K562 (cell line): ENCODE measurements around the gene DPH6. TPM values are rescaled to one million over a fixed set of nuclear protein-coding genes. Genes with fewer than 3 reads are reported as not detected.
A peak's percentile ranks its signal among the peaks of the same experiment; 100 is the strongest.

ENCODE experiments used
- ADNP ChIP-seq: fragments of 200-800 bp; sonication (Bioruptor generic); IDR thresholded peaks from 2 replicates; pipeline ENCODE4 v1.6.1; 2016; ENCODE audit warnings: missing genetic modification characterization, missing compliant biosample characterization
- ARID2 ChIP-seq: fragments of 450-650 bp; IDR thresholded peaks from 2 replicates; pipeline ENCODE4 v1.6.1; 2017; ENCODE audit warnings: antibody characterized with exemption, mild to moderate bottlenecking
- BHLHE40 ChIP-seq: IDR thresholded peaks from 2 replicates; pipeline ENCODE4 v1.6.1; 2011; ENCODE audit warnings: low read length, improper control_type of control experiment
- C11orf30 ChIP-seq: fragments of 450-650 bp; IDR thresholded peaks from 2 replicates; pipeline ENCODE4 v1.6.1; 2016; ENCODE audit warnings: low read depth, mild to moderate bottlenecking
- FOXM1 ChIP-seq, 2 experiments: fragments of 450-650 bp in 1 of 2; sonication (generic) in 1 of 2; formaldehyde crosslinking in 1 of 2; IDR thresholded peaks; 2 replicates each; pipeline versions ENCODE4 v1.6.1 to v1.9.0; 2017 to 2022; ENCODE audit warnings: low read depth in 2 of 2, mild to moderate bottlenecking in 2 of 2, missing genetic modification reagents in 1 of 2, moderate library complexity in 1 of 2
- HDAC6 ChIP-seq: IDR thresholded peaks from 2 replicates; pipeline ENCODE4 v1.6.1; 2012; ENCODE audit warnings: low read depth, mild to moderate bottlenecking, control low read depth, inconsistent platforms, low read length, moderate library complexity
- ILF3 ChIP-seq: fragments of 450-650 bp; IDR thresholded peaks from 2 replicates; pipeline ENCODE4 v1.6.1; 2018; ENCODE audit warnings: antibody characterized with exemption, mild to moderate bottlenecking, moderate library complexity, borderline replicate concordance
- KDM2B ChIP-seq: fragments of 250-450 bp; sonication (Bioruptor Pico); IDR thresholded peaks from 2 replicates; pipeline ENCODE4 v1.8.0; 2021; ENCODE audit warnings: mild to moderate bottlenecking, moderate library complexity
- MYNN ChIP-seq, 2 experiments: sonication (generic); formaldehyde crosslinking in 1 of 2; IDR thresholded peaks; 2 replicates each; pipeline versions ENCODE4 v1.5.0 to v1.6.1; 2016 to 2020; ENCODE audit warnings: antibody characterized with exemption in 1 of 2, missing genetic modification reagents in 1 of 2
- NCOR1 ChIP-seq: fragments of 450-650 bp; IDR thresholded peaks from 2 replicates; pipeline ENCODE4 v1.6.1; 2016; ENCODE audit warnings: mild to moderate bottlenecking, moderate library complexity
- PHF21A ChIP-seq: fragments of 450-650 bp; IDR thresholded peaks from 2 replicates; pipeline ENCODE4 v1.6.1; 2017; ENCODE audit warnings: low read depth, borderline replicate concordance
- PPARD ChIP-seq: fragments of 250-450 bp; sonication (Bioruptor Pico); IDR thresholded peaks from 2 replicates; pipeline ENCODE4 v1.8.0; 2022; ENCODE audit warnings: inconsistent platforms, mild to moderate bottlenecking, moderate library complexity
- RAD21 ChIP-seq, 2 experiments: fragments of 250-450 bp in 1 of 2; fragments of 450-650 bp in 1 of 2; sonication (Bioruptor Pico) in 1 of 2; formaldehyde crosslinking in 1 of 2; IDR thresholded peaks in 1 of 2; conservative IDR thresholded peaks in 1 of 2; 2 replicates each; pipeline versions ENCODE4 v1.4.0 to v1.8.0; 2020 to 2022; ENCODE audit warnings: mild to moderate bottlenecking in 2 of 2, moderate library complexity in 1 of 2
- RBM39 ChIP-seq: fragments of 200-400 bp; formaldehyde crosslinking; optimal IDR thresholded peaks from 2 replicates; pipeline ENCODE3; 2018; ENCODE audit warnings: low read depth, low read length
- SIX5 ChIP-seq, 2 experiments: IDR thresholded peaks; 2 replicates each; pipeline ENCODE4 v1.6.1; 2011; ENCODE audit warnings: low read length in 2 of 2, borderline replicate concordance in 1 of 2, low read depth in 1 of 2, mild to moderate bottlenecking in 1 of 2, moderate library complexity in 1 of 2; ENCODE audit not compliant: insufficient read depth in 1 of 2
- ZNF143 ChIP-seq: sonication (generic); formaldehyde crosslinking; IDR thresholded peaks from 2 replicates; pipeline ENCODE4 v1.9.0; 2022; ENCODE audit warnings: mild to moderate bottlenecking, missing genetic modification reagents
- ZNF146 ChIP-seq: IDR thresholded peaks from one replicate; pipeline ENCODE4 v1.6.1; 2018; ENCODE audit warnings: missing compliant biosample characterization; ENCODE audit not compliant: unreplicated experiment
- ZNF184 ChIP-seq: sonication (generic); formaldehyde crosslinking; IDR thresholded peaks from 2 replicates; pipeline ENCODE4 v1.5.0; 2020; ENCODE audit warnings: missing genetic modification reagents
- polyA plus RNA-seq, 8 experiments: library from polyadenylated mRNA; depleted of rRNA in 4 of 8; stranded (reverse) in 5 of 8; unstranded in 3 of 8; fragments of >200 nt; fragmentation: Nextera tagmentation in 2 of 8; fragmentation: Illumina TruSeq in 1 of 8; extraction: Ambion mirVana in 2 of 8; extraction: Trizol in 1 of 8; gene quantifications; 2 replicates each; pipeline versions ENCODE4 v1.2.1 to v1.2.3, GENCODE V29; 2011 to 2014; ENCODE audit warnings: inconsistent platforms in 1 of 8, missing spikeins in 1 of 8
- total RNA-seq, 7 experiments: library from RNA; depleted of rRNA in 6 of 7; stranded (reverse); fragments of >200 nt in 6 of 7; fragmentation: Illumina TruSeq in 2 of 7; extraction: Trizol in 2 of 7; gene quantifications; 2 replicates each; pipeline versions ENCODE4 v1.2.1 to v1.2.3, GENCODE V29; 2011 to 2021; ENCODE audit warnings: low replicate concordance in 1 of 7
- TF ChIP-seq, protein P1 (sequence below): fragments of 450-650 bp; IDR thresholded peaks from 2 replicates; pipeline ENCODE4 v1.6.1; 2016; ENCODE audit warnings: mild to moderate bottlenecking, moderate library complexity

The DPH6 gene
- total and polyA plus RNA-seq, 9 of the 15 experiments (the other 6 are each of a cell fraction or from before 2014, with no cell fraction given): 10.1 to 69.1 (median 18.8) TPM

GRCh38 chr15:35557544-35557943 lies 11.6 kb upstream of the DPH6 start (continued):
- TF ChIP-seq ADNP (tag) (no peak; the same call in 1 of the 2 replicates), HDAC6 (no peak), ZNF146 (CRISPR knock-in tag) (no peak), ILF3 (no peak), PHF21A (no peak), RAD21 (CRISPR knock-in tag; conservative IDR thresholded peaks at IDR 0.05 in 1 of 2, IDR thresholded peaks at IDR 0.05 in 1 of 2) (no peak; a peak in 1 of 4 replicates), RBM39 (no peak), ZNF143 (CRISPR knock-in tag) (no peak), FOXM1 (IDR thresholded peaks at IDR 0.05; ENCODE audit: low read depth) (peak; percentile 76), FOXM1 (CRISPR knock-in tag; IDR thresholded peaks at IDR 0.05; ENCODE audit: low read depth) (no peak), SIX5 (IDR thresholded peaks at IDR 0.05; ENCODE audit: borderline replicate concordance in 1 of 2, insufficient read depth in 1 of 2, low read depth in 1 of 2, low read length in 2 of 2) (no peak), PPARD (CRISPR knock-in tag) (no peak), ZNF184 (CRISPR knock-in tag) (no peak), KDM2B (CRISPR knock-in tag) (no peak), BHLHE40 (0 out of 2 replicates have a peak, but pooled peaks have one; percentile 22), ARID2 (no peak), MYNN (IDR thresholded peaks at IDR 0.05) (peak; percentile 83), MYNN (CRISPR knock-in tag; IDR thresholded peaks at IDR 0.05) (no peak), C11orf30 (peak; percentile 100), NCOR1 (peak; percentile 90)
- TF ChIP-seq, protein P1, sequence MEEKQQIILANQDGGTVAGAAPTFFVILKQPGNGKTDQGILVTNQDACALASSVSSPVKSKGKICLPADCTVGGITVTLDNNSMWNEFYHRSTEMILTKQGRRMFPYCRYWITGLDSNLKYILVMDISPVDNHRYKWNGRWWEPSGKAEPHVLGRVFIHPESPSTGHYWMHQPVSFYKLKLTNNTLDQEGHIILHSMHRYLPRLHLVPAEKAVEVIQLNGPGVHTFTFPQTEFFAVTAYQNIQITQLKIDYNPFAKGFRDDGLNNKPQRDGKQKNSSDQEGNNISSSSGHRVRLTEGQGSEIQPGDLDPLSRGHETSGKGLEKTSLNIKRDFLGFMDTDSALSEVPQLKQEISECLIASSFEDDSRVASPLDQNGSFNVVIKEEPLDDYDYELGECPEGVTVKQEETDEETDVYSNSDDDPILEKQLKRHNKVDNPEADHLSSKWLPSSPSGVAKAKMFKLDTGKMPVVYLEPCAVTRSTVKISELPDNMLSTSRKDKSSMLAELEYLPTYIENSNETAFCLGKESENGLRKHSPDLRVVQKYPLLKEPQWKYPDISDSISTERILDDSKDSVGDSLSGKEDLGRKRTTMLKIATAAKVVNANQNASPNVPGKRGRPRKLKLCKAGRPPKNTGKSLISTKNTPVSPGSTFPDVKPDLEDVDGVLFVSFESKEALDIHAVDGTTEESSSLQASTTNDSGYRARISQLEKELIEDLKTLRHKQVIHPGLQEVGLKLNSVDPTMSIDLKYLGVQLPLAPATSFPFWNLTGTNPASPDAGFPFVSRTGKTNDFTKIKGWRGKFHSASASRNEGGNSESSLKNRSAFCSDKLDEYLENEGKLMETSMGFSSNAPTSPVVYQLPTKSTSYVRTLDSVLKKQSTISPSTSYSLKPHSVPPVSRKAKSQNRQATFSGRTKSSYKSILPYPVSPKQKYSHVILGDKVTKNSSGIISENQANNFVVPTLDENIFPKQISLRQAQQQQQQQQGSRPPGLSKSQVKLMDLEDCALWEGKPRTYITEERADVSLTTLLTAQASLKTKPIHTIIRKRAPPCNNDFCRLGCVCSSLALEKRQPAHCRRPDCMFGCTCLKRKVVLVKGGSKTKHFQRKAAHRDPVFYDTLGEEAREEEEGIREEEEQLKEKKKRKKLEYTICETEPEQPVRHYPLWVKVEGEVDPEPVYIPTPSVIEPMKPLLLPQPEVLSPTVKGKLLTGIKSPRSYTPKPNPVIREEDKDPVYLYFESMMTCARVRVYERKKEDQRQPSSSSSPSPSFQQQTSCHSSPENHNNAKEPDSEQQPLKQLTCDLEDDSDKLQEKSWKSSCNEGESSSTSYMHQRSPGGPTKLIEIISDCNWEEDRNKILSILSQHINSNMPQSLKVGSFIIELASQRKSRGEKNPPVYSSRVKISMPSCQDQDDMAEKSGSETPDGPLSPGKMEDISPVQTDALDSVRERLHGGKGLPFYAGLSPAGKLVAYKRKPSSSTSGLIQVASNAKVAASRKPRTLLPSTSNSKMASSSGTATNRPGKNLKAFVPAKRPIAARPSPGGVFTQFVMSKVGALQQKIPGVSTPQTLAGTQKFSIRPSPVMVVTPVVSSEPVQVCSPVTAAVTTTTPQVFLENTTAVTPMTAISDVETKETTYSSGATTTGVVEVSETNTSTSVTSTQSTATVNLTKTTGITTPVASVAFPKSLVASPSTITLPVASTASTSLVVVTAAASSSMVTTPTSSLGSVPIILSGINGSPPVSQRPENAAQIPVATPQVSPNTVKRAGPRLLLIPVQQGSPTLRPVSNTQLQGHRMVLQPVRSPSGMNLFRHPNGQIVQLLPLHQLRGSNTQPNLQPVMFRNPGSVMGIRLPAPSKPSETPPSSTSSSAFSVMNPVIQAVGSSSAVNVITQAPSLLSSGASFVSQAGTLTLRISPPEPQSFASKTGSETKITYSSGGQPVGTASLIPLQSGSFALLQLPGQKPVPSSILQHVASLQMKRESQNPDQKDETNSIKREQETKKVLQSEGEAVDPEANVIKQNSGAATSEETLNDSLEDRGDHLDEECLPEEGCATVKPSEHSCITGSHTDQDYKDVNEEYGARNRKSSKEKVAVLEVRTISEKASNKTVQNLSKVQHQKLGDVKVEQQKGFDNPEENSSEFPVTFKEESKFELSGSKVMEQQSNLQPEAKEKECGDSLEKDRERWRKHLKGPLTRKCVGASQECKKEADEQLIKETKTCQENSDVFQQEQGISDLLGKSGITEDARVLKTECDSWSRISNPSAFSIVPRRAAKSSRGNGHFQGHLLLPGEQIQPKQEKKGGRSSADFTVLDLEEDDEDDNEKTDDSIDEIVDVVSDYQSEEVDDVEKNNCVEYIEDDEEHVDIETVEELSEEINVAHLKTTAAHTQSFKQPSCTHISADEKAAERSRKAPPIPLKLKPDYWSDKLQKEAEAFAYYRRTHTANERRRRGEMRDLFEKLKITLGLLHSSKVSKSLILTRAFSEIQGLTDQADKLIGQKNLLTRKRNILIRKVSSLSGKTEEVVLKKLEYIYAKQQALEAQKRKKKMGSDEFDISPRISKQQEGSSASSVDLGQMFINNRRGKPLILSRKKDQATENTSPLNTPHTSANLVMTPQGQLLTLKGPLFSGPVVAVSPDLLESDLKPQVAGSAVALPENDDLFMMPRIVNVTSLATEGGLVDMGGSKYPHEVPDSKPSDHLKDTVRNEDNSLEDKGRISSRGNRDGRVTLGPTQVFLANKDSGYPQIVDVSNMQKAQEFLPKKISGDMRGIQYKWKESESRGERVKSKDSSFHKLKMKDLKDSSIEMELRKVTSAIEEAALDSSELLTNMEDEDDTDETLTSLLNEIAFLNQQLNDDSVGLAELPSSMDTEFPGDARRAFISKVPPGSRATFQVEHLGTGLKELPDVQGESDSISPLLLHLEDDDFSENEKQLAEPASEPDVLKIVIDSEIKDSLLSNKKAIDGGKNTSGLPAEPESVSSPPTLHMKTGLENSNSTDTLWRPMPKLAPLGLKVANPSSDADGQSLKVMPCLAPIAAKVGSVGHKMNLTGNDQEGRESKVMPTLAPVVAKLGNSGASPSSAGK: peak; percentile 44
